Measurements from ENCODE around the gene UQCRH.
"Not testable (repeated sequence)": the region's sequence is repeated elsewhere in the genome, so short reads cannot be mapped to it uniquely, and the experiment has no call there.

UQCRH gene

DNA sequence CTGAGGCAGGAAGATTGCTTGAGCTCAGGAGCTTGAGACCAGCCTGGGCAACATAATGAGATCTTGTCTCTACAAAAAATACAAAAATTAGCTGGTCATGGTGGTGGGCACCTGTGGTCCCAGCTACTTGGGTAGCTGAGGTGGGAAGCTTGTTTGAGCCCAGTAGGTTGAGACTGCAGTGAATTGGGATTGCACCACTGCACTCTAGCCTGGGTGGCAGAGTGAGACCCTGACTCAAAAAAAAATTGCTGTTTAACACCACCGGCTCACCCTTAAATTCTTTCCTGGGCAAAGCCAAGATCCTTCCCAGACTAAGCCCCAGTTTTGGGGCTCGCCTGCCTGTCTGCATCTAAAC is 30.5 kb downstream of the UQCRH start:
- no peak for DNase-seq

DNA sequence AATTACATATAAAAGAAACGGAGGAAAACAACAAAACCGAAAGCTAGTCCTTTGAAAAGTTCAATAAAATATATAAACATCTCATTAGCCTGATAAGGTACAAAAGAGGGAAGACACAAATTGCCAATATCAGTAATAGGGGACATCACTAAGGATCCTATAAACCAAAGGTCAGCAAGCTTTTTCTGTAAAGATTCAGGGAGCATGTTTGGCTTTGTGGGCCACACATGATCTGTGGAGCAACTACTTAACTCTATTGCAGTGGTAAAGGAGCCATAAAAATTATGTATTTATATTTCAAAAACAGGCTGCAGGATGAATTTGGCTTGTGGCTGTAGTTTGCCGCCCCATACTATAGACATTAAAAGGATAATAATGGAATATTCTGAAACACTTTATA is 31.6 kb downstream of the UQCRH start:
- no peak for DNase-seq

DNA sequence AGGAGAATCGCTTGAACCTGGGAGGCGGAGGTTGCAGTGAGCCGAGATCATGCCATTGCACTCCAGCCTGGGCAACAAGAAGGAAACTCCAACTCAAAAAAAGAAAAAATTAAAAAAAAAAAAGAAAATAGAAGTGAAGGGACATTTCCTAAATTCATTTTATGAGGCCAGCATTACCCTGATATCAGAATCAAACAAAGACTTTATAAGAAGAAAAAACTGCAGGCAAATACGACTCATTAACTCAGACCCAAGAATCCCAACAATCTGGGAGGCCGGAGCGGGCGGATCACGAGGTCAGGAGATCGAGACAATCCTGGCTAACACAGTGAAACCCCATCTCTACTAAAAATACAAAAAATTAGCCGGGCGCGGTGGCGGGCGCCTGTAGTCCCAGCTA is 33.9 kb downstream of the UQCRH start:
- DNase-seq: not testable (repeated sequence)

DNA sequence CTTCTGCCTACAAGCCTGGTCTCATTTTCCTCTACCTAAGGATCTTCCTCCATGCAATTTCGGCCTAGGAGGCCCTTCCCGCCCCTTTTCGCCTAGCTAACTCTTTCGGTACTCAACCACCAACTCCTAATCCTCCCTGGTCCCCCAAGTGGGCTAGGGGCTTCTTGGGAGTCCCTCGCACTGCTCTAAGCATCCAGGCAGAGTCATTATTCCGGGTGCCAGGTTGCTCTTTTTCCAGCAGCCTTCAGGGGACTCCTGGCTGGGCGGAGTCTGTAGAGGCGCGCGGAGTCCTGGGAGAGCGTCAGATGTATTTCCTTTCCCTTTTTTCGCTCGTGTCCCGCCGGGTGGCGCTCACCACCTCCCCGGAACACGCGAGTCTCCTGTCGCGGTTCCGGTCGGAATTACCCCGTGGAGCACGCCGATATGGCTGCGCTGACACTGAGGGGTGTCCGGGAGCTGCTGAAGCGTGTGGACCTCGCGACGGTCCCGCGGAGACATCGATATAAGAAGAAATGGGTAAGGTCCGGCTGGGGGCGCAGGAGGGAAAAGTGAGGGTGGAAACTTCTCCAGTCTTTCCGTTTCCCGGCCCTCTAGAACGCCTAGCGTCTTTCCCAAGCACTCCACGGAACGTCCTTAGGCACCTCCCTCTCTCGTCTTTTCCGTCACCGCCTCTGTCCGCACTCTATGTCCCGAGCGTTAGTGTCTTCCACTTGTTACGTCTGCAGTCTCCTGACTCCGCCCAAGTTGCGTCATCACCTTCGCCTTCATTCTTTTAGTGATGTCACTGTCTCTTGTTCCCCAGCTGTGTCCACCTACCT is 37.1 kb downstream of the UQCRH start, which contains the start of gene NSUN4:
Gene NSUN4 (plus strand): TSS at position 404 of the 818 bp plus-strand sequence. CDS start 20 bp downstream, at position 424.
- peak; percentile 86 to 87 for DNase-seq

DNA sequence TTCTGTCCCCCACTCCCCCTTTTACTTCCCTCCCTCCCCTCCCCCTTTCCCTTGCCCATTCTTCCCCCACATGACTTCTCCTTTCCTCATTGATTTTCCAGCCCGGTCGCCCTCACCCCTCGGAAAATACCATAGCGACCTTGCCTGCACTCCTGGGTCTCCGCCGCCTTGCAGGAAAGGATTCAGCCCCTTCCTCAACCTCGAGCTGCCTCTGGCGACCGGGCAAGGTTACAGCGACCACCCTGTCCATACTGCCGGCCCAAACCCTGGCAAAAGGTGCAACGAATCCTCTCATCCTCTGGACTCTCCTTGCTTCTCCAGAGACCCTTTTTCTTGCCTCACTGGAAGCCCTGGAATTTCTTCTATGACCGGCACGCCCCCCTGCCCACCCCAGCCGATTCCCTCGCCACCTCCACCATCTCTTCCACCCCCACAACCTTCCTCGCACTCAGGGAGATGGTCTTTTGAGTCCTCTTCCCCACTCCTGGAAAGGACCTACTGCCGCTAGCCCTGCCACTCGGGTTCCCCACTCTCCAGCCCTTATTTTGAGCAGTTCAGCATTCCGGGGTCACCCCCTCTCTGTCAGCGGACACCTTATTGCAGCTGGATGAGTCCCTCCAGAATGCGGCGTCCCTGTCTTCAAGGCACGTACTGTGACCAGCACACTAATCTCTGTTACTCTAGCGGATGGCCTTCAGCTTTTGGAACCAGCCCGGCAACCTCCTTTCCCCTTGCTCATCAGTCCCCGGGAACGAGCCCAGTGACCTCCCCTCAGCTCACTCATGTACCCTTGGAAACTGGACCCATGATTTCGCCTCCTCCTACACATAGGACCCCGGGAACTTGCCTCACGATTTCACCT is 38.0 kb downstream of the UQCRH start:
- peak in 1 of 2 donors; percentile 19 for DNase-seq

DNA sequence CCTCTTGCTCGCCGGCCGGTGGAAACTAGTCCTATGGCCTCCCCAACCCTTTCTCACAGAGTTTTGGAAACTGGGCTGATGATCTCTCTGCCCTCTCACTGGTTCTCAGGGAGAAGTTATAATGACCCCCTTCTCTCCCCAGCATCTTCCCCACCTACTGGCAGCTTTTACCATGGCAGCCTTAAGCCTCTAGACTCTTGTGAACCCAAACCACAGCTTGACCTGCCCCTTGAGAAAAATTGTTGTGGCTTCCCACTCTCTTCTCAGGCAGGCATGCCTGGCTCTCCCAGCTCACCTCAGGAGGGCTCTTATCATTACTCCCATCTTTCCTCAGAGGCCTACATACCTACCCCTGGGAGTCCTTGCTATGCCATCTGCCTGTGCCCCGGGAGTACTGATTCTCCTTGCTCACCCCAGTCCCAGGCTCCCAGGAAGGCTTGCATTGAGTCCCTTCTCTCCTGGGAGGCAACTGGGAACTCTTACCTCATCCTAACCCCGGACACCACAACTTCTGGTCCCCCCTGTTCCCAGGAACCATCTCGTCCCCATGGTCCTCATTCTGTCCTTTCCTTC is 38.7 kb downstream of the UQCRH start:
- no peak for DNase-seq

DNA sequence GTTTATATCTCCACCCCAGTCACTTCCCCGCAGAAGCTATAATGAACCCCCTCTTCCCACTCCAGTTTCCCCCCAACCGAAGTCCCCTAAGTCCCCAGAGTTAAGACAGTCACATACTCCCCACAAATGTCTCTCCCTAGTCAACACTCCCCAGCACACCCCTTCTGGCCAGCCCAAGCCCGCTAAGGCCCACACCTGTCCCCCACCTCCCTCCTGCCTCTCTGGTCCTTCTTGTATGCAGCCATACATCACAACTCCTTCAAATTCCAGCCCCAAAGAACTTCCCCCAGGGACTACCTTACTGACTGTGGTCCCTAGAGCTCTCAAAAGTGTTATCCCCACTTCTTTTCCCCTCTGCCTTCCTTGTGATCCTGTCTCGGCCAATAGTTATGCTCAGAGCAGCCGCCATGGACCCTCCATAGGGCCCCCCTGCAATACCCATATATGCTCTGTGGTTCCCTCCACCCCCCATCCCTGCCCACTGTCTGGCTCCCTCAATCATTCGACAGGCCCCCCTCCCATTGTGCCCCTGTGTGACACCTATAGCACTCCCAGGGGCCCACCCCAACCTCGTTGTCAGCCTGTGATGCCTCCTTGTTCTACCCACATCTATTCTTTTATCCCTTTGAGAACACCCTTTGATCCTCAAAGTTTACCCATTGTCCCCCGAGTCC is 39.3 kb downstream of the UQCRH start:
- DNase-seq: no peak

DNA sequence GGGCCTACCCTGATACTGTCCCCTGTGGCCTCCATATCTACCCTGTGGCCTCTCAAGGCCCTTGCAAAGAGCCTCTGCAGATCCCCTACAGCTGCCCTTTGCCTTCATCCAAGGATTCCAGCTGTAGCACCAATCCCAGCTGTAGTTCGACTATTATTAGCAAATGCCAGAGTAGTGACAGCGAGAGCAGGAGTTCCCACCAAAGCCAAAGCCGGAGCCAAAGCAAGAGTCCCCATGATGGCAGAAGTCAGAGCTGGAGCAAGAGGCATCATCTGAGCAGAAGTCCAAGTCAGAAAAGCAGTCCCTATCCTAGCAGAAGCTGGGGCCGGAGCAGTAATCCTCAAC is 39.8 kb downstream of the UQCRH start:
- DNase-seq: no peak

DNA sequence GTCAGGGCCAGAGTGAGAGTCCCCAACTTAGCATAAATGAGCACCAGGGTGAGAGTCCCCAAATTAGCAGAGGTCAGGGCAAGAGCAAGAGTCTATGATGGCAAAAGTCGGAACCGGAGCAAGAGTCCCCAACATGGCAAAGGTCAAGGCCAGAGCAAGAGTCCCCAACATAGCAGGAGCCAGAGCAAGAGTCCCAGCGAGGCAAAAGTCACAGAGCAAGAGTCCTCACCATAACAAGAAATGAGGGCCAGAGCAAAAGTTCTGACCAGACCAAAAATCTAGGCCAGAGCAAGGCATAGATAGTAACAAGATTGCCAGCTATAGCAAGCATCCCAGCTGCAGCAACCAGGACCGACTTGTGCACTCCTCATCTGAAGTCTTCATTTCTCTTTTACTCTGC is 40.2 kb downstream of the UQCRH start:
- DNase-seq: no peak

DNA sequence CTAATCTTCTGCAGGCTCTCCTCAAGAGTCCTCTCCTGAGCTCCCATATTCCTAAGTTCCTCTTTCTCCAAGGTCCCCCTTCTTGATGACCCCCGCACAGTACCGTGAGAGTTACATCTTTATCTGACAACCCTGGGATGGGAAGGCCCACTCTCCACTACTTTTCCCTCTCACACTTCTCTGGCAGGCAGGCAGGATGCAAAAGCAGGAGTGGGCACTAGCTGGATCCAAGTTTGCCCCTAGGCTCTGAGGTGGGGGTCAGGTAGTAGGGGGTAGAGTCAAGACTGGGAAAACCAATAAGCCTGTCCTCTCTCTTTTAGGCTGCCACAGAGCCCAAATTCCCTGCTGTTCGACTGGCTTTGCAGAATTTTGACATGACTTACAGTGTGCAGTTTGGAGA is 41.0 kb downstream of the UQCRH start:
- no peak for DNase-seq

DNA sequence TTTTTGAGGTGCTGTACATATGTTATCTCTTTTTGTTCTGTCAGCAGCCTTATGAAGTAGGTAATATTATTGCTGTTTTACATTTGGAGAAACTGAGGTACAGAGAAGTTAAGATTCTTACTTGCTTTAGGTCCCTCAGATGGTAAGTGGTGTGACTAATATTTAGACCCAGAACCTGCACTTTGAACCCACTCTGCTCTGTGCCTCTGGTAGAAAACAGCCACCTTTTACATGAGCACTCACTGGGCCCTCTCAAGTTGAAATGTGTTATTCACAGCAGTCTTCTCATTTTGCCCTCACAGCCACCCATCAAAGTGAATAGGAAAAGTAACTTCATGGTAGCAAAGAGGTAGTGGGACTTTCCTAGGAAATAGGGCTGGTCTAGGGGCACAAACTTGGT is 41.8 kb downstream of the UQCRH start:
- DNase-seq: no peak

DNA sequence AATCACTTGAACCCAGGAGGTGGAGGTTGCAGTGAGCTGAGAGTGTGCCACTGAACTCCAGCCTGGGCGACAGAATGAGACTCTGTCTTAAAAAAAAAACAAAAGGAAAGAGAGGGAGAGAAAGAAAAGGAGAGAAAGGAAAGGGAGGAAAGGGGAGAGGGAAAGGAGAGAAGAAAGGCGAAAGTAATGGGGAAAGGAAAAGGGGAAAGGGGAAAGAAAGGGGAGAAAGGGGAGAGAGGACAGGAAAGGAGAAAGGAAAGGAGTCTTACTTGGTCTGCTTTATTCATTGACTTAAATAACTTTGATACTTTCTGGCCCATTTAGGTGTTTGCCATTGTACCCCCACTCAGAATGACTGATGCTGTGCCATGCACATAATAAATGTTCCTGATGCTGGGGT is 48.9 kb downstream of the UQCRH start:
- no peak for DNase-seq

DNA sequence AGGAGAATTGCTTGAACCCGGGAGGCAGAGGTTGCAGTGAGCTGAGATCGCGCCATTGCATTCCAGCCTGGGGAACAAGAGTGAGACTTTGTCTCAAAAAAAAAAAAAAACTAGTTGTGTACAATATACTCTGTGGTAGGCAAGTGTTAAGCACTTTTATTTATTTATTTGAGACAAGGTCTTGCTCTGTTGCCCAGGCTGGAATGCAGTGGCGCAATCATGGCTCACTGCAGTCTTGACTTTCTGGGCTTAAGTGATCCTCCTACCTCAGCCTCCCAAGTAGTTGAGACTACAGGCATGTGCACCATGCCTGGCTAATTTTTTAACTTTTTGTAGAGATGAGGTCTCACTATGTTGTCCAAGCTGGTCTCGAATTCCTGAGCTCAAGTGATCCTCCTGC is 52.4 kb downstream of the UQCRH start:
- DNase-seq: not testable (repeated sequence)

DNA sequence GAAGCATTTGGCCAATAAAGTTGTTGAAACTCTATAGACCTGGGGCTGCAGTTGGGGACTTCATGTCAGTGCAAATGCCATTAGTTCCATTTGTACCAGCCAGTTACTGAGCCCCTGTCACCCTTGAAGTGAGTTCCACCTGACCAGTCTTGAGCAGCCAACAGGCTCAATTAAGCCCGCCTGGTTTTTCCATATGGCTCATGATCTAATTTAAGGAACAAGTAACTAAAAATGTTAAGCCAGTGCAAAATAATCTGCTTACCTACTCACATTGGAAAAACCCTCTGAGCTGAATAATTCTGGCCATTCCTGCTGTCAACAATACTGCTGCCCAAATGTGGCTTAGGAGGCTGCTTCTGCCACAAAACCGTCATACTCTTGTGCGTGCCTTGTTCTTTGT is 58.7 kb downstream of the UQCRH start:
- no peak for DNase-seq

DNA sequence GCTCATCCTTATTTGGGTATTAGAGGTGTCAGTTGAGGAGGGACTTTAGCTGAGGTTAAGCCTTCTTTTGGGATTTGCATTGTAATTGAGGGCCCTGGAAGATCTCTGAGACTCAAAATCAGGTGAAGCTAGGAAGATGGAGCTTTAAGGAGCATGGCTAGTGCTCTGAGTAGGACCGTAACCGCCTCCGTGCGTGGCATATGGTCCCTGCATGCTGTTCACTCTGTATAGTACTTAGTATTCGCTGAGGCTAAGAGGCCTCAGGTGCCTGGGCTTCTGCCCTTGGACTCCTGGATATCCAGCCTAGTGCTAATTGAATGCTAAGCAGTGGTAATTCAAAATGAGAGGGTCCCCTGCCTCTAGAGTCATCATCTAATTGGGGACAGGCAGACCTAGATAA is 59.6 kb downstream of the UQCRH start:
- no peak for DNase-seq

DNA sequence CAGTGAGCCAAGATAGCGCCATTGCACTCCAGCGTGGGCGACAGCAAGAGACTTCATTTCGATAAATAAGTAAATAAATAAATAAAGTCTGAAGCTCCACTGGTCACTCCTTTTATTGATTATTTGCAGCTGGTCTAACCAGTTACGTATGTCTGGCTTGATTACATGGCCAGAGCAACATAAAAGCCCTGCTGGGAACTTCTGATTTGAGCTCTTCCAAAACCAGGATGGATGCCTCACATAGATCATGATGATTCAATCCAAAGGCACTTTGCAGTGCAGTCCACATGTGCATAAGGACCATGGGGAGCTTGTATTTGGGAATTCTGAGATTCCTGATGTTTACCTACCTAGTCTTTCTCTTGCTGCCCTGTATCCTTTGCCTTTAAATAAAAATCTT is 61.1 kb downstream of the UQCRH start:
- no peak for DNase-seq

DNA sequence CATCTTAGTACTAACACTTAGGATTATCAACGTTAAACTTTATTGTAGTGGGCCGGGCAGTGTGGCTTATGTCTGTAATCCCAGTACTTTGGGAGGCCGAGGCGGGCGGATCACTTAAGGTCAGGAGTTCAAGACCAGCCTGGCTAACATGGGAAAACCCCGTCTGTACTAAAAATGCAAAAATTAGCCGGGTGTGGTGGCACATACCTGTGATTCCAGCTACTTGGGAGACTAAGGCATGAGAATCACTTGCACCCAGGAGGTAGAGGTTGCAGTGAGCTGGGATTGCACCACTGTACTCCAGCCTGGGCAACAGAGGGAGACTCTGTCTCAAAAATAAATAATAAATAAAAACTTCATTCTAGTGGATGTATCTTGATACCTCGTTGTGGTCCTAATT is 62.3 kb downstream of the UQCRH start:
- not testable (repeated sequence) for DNase-seq
